Stimulated activated CD4-positive, alpha-beta T cell treated with anti-CD3 and anti-CD28 coated beads, TNF-alpha, amount 100 ng/mL, for 1 hour (primary cell): Measurements from ENCODE around the gene PRKAG1.

ENCODE experiments used
- DNase-seq, 3 donors: peaks; one replicate each; pipeline ENCODE4 v3.0.0-alpha.2; 2020; ENCODE audit warnings: low read depth in 3 of 3, low spot score in 1 of 3

PRKAG1 gene

GRCh38 chr12:49050507-49051372, 32.2 kb upstream of the PRKAG1 start:
- DNase-seq: no peak

- DNase-seq: no peak
Observed at GRCh38 chr12:49049566-49050224, 31.1 kb upstream of the PRKAG1 start.

DNA sequence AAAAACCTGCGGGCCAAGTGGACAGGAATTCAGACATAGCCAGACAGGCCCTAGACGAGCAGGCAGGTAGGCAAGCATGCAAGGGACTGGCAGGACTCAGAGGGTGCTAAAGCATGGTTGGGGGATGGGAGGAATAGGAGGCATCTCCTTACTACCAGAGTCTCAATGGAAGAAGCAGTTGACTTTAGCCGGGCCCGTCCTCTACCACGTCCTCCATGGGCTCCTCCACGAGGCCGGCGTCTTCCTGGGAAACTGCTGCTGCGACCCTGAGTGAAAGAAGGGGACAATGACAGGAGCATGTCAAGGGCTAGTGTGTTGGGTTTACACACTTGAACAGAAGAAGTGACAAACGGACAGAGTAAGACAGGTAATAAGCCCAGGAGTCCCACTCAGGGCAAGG, 30.4 kb upstream of the PRKAG1 start:
- DNase-seq: no peak

- no peak for DNase-seq
Observed at GRCh38 chr12:49046129-49046895, 27.7 kb upstream of the PRKAG1 start.

- DNase-seq: no peak
Observed at GRCh38 chr12:49044660-49045059, 26.1 kb upstream of the PRKAG1 start.

DNA sequence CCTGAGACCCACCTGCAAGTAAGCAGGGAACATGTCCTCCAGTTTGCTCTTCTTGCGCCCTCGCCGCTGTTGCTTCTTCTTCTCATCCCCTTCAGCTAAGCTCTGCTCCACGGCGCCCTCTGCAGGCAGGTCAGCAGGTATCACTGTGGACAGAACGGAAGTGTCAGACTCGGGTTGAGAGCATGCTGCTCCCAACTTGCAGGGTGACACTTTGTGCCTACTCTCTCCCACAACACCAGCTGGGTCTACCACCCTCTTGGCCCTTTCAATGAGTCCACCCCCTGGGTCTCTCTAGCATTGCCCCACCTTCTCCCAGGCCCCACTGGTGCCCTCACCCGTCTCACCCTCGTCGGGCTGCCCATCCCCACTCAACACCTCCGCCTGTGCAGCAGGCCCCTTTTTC, 25.3 kb upstream of the PRKAG1 start:
- DNase-seq: peak; percentile 45 to 71 (median 53)

- no peak for DNase-seq
Observed at GRCh38 chr12:49043241-49043640, 24.7 kb upstream of the PRKAG1 start.

DNA sequence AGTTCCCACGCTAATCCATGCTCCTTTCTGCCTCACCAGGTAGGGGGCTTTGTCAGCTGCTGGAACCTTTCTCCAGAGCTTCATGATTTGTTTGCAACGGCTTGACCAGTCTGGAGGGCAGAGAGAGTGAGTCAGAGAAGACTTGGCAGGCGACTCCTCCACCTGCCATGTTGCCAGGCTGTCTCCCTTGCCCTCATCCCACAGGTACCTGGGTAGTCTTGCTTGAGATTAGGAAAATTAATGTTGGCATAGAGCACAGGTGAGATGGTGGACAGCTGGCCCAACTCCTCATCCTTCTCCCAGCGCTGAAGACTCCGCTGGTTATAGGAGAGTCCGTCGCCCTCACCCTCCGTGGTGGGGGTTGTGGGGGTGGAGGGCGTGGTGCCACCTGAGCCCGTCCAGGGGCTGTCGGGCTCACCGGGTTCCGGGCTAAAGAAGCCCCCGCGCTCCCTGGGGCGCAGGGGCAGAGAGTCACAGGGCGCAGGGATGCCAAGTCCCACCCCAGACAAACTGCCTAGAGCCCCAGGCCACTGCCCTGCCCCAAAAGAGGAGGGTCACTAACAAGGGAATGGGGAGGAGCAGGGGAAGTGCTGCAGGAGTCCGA, 23.4 kb upstream of the PRKAG1 start:
- DNase-seq: no peak

DNA sequence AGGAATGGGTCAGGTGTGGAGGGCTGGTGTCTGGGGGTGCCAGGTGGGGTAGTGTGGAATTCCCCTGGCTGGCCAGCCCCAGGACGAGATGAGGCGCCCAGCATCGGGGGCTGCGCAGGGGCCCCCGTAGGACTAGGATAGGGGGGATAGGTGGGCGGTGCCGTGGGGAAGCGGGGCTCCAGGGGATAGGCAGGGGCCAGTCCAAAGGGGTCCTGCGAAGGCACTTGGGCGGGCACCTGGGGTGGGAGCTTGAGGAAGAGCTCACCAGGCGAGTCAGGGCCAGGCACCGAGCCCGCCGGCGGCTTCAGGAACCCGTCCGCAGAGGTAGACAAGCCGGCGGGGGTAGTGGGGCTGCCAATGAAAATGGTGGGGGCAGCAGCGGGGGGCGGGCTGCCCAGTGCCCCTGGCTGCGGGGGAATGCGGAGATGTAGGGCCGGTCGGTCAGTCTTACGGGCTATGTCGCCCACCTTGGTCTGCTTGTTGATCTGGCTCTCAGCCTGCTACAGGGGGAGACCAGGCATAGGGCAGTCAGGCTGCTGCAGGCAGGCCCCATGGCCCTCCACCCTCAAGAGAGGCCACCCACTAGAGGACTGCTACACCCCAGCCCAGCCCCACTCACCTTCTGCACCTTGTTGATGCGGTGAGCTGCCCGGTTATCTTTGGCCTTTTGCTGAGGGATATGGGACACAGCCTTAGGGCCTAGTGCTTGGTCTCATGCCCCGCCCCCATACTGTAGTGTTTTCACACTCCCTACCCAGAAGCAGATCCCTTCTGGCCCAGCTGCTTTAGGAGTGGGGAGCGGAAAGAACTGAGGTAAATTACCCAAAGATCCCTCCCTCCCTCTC, 22.7 kb upstream of the PRKAG1 start:
- no peak for DNase-seq

DNA sequence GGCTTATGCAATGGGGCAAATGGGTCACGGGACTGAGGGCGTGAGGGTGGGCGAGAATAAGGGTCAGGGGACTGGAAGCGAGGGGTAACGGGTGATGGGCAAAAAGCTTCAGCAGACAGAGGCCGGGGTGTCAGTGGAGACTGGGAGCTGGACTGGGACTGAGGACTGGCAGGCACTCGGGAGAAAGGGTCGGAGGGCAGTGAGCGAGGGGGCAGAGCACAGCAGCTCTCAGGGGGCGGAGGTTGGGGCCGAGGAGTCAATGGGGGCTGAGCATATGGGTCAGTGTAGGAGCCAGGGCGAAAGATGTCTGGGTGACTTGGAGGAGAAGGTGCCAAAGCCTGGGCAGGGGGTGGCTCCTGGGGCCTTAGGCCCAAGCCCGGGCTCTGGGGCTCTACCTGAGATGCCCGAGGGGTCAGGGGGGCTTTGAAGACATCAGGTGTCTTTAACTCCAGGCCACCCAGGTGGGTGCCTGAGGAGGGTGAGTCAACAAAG, 21.8 kb upstream of the PRKAG1 start:
- no peak for DNase-seq

DNA sequence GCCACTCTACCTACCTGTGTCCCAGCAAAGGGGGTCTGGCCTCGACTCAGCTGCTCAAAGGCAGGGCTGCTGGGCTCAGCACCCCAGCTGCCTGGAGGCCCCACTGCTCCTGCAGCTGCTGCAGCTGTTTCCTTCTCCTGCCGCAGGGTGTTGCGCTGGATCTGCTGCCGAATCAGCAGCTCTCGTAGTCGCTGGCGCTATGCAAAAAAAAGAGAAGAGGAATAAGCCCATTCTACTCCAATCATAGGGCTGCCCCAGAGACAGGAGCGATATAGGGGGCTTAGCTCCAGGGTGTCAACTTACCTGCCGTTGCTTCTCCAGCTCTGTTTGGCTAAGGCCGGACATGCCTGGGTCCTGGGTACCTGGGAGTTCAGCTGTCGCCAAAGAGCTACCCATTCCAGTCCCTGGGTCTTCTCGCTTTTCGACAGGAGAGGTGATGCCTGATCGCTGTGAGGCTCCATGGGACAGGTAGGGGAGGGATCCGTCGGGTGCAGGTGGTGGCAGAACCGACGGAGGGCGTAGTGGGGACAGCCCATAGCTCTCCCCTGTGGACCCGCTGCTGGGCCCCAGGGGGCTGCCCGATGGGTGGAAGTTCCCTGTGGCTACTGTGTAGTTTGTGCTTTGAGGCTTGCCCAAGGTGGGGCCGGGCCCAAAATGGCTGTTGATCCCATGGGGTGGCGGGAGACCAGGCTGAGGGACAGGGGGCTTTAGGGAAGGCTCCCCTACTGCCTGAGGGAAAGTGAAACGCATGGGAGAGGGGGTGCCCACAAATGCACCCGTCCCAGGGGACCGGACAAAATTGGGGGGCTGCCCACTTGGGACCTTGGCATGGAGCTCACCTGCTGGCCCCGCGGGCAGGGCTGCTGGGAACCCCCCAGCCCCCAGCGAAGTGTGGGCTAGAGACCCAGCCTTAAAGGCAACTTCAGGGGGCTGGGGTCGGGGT, 21.1 kb upstream of the PRKAG1 start:
- DNase-seq: no peak

DNA sequence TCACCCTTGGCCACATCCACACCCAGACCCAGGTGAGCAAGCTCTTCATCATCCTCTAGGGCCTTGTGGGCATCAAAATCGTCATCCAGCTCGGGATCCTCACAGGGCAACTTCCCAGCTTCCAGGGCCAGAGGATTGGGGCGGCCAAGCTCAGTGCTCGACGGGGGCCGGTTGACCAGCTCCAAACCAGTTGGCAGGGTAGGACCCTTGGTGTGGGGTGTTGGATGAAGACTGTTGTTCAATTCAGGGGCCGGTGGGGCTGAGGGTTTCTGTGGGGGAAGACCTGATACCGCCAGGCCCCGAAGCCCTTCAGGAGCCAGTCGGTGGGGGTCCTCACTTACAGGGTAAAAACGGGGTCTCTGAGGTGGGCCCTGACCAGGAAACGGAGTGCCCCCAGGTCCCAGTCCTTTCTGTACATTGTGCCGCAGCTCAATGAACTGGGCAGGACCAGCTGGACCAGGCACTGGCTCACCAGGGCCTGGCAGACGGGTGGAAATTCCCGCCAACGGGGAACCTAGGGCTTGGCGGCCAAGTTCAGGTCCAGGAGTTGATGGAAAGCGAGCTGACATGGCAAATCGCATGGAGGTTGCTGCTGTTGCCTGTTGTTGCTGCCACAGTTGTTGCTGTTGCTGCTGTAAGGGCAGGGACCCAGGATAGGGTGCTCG, 19.8 kb upstream of the PRKAG1 start:
- no peak for DNase-seq

DNA sequence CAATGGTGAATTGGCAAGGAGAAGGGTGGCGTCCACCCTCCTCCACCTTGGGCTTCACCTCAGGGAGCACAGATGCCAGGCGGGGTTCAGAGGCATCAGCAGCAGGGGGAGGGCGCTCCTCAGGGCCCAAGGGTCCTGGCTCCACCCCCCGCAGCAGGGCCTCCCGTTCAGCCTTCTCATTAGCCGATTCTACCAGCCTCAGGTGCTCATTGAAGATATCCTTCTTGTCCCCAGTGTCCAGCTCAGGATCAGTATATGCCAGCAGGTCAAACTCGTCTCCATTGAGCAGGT, 19.3 kb upstream of the PRKAG1 start:
- DNase-seq: no peak

DNA sequence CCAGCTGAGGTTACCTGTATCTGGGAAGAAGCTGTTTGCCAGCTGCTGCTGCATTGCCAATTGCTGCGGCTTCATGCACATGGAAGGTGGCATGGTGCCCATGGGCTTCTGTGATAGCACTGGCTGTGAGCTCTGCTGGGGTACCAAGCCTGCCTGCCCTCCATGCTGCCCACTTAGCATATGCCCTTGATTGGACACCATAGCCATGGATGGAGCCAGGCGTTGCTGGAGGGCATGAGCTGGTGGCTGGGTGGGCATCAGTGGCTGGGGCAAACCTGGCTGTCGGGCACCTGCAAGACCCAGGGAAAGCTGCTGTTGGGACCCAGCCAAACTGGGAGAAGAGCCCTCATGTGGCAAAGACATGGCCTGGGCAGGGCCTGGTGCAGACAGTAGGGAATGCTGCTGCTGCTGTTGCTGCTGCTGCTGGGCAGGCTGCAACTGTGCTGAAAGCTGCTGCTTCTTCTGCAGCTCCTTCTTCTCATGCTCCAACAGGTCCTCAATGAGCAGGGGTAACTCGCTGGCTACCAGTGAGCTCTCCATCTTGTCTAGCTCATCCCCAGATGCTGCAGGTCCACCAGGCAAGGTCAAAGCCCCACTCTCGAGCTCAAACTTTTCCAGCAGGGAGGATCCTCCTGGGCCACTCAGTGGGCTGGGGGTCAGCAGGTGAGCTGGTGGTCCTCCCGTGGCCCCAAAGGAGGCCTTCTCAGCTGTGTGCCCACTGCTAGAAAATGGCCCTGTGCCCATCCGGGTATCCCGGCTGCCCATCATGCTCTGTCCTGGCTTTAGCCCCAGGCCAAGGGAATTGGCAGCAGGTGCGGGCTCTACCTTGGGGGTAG, 18.8 kb upstream of the PRKAG1 start:
- no peak for DNase-seq

- DNase-seq: no peak
Observed at GRCh38 chr12:49036029-49036428, 17.5 kb upstream of the PRKAG1 start.

GRCh38 chr12:49034286-49034622, 15.7 kb upstream of the PRKAG1 start:
- DNase-seq: no peak

DNA sequence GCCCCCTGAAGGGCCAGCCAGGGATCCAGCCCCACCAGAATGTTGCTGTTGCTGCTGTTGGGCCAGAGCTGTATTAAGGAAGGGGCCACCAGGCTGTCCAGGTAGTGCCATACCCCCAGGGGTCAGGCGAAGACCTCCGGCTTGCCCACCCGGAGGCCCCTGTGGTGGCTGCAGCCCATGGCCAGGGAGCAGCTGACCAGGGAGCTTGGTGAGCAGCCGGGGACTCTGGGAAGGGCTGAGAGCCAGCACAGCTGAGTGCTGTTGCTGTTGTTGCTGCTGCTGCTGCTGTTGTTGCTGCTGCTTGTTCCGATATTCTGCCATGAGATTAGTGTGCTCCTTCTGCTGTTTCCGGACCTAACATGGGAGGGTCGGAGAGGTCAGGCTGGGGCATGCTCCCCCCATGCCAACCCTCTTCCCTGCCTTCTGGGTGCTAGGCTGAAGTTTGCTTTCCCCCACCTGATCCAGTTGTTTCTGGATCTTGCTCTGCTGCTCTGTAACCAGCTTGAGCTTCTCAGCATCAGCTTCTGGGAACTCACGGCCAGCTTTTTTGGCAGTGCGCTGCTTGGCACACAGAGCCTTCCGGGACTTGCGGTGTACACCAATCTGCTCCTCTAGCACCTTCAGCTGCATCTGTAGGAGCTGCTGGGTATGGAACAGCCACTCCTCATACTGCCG, 15.2 kb upstream of the PRKAG1 start:
- no peak for DNase-seq
